ENCODE data around the gene PRR5L. TPM values are rescaled to one million over a fixed set of nuclear protein-coding genes. Genes with fewer than 3 reads are reported as not detected.

The PRR5L gene
- total RNA-seq, 2 experiments from 2014 or later = 7.0 to 8.1 TPM

DNA sequence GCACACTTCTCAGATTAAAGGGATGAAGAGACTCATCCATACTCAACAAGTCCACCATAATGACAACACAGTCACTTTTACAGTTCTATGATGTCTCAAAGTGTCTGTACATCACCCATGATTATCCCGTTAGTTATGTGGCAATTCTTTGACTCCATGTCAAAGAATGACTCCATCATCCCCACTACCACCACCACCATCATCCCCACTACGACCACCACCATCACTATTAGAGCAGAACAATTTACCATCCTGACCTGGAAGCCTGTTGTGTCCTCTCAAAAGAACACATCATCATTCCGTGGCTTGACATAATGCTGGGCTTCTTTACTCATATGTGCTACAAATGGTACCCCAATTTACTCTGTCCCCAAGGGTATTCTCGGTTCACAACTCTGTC, 13.7 kb downstream of the PRR5L start:
- Mint-ChIP-seq H3K4me3 (no peak overlapping the region), H3K36me3 (ENCODE audit: low read depth) (no peaks in the 10 kb centered on the region), H3K27ac (no peak overlapping the region), H3K4me1 (ENCODE audit: low read depth) (peaks cover 10% of the 10 kb centered on the region), H3K9me3 (no peaks in the 10 kb centered on the region), H3K27me3 (peaks cover 23% of the 10 kb centered on the region)
- ATAC-seq = no peak
- TF ChIP-seq, protein P1, sequence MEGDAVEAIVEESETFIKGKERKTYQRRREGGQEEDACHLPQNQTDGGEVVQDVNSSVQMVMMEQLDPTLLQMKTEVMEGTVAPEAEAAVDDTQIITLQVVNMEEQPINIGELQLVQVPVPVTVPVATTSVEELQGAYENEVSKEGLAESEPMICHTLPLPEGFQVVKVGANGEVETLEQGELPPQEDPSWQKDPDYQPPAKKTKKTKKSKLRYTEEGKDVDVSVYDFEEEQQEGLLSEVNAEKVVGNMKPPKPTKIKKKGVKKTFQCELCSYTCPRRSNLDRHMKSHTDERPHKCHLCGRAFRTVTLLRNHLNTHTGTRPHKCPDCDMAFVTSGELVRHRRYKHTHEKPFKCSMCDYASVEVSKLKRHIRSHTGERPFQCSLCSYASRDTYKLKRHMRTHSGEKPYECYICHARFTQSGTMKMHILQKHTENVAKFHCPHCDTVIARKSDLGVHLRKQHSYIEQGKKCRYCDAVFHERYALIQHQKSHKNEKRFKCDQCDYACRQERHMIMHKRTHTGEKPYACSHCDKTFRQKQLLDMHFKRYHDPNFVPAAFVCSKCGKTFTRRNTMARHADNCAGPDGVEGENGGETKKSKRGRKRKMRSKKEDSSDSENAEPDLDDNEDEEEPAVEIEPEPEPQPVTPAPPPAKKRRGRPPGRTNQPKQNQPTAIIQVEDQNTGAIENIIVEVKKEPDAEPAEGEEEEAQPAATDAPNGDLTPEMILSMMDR (IDR thresholded peaks at IDR 0.05) = no peak
- ChIA-PET POLR2A (no interaction called here), CTCF (no interaction called here)
- no peak for DNase-seq
- intact Hi-C loops (cut with micrococcal nuclease) = no loop called here

DNA sequence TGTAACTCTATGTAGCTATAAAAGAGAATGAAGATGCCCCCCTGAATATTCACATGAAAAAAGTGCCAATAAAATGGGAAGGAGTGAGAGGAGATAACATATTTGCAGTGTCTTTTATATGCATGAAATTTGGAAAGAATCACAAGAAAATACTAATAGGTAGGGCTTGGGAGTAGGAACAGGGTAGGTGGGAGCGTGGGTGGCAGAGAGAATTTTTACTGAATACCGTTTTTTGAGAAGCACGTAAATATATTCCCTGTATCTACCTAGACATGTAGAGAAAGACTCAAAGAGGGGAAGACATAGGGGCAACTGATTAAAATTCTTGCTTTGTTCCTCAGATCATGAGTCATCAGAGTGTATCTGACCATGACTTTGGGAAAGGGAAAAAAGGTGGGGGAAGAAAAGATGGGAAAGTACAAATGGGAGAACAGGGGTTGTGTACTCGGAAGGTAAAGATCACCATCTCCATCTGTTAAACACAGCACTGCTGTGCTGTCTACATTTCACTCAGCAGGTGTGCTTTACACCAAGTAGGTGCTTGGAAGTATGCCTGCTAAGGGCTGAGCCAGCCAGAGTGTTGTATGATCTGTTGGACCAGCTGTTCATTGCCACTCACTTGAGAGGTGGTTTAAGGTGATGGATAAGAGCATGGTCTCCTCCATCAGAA, 16.0 kb downstream of the PRR5L start:
- Mint-ChIP-seq H3K36me3 (ENCODE audit: low read depth) (no peaks in the 10 kb centered on the region), H3K4me1 (ENCODE audit: low read depth) (peaks cover 10% of the 10 kb centered on the region), H3K27me3 (peaks cover 28% of the 10 kb centered on the region), H3K4me3 (no peak overlapping the region), H3K27ac (no peak overlapping the region), H3K9me3 (no peaks in the 10 kb centered on the region)
- DNase-seq (no peak), ATAC-seq (no peak)
- TF ChIP-seq, protein P1 (IDR thresholded peaks at IDR 0.05) = no peak
- CTCF ChIA-PET = interaction anchor here (0.6 to 2.9 kb wide), 3 partner anchors 65 to 181 kb away, joined by 3 to 10 read pairs (median 3); no protein-coding TSS in a partner anchor
- POLR2A ChIA-PET = interaction anchor here (0.6 to 0.7 kb wide), 2 partner anchors 30 to 130 kb away, joined by 3 to 4 read pairs; no protein-coding TSS in a partner anchor
- intact Hi-C loops (cut with micrococcal nuclease) = no loop called here

DNA sequence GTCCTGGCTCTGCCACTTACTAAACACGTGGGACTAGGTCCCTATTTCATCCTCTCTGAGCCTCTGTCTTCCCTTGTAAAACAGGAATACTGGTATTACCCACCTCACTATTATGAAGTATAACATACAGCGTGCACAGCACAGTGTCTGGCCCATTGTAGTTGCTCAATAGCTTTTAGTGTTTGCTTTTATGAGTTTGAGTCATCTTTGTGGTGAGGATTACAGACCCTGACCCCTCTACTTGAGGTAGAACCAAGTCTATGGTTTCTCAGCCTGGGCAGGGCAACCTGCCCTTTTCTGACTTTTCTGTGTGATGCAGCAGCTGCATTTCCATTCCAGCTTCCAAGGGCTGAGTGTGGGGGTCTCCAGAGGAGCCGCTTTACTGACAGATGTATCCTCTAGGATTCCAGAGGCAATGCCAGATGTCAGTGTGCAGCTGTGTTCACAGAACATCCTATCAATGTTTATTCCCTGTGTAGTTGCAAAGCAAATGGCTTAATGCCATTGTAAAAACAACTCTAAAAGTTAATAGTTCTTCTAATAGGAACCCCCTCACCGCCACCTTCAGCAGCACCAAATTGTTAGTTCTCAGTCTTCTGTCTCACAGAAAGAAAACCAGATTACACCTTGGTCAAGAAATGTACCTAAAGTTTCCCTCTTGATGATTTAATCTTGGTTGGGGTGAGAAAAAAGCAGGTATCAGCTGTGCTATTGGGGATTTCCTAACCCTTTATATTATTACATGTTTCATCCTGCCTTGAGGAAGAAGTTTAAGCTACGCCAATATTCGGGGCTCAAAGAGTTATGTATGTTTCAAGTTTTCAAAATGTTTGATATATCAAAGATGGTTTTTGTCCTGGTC, 16.8 kb downstream of the PRR5L start:
- peaks cover 28% of the 10 kb centered on the region for H3K27me3 Mint-ChIP-seq
- ChIA-PET CTCF (interaction anchor here (0.7 to 2.9 kb wide), 3 partner anchors 12 to 180 kb away, joined by 3 to 10 read pairs (median 3); no protein-coding TSS in a partner anchor), POLR2A (interaction anchor here (0.6 kb wide), 1 partner anchor 29 kb away, joined by 4 read pairs; no protein-coding TSS in a partner anchor)
- no peaks in the 10 kb centered on the region for H3K9me3 Mint-ChIP-seq
- no peak for DNase-seq
- ATAC-seq = peak; percentile 53
- no peak overlapping the region for H3K4me3 Mint-ChIP-seq
- H3K4me1 Mint-ChIP-seq (ENCODE audit: low read depth) = peaks cover 10% of the 10 kb centered on the region
- H3K27ac Mint-ChIP-seq = no peak overlapping the region
- TF ChIP-seq, protein P1 (IDR thresholded peaks at IDR 0.05) = no peak
- H3K36me3 Mint-ChIP-seq (ENCODE audit: low read depth) = no peaks in the 10 kb centered on the region
- intact Hi-C loops (cut with micrococcal nuclease) = no loop called here

DNA sequence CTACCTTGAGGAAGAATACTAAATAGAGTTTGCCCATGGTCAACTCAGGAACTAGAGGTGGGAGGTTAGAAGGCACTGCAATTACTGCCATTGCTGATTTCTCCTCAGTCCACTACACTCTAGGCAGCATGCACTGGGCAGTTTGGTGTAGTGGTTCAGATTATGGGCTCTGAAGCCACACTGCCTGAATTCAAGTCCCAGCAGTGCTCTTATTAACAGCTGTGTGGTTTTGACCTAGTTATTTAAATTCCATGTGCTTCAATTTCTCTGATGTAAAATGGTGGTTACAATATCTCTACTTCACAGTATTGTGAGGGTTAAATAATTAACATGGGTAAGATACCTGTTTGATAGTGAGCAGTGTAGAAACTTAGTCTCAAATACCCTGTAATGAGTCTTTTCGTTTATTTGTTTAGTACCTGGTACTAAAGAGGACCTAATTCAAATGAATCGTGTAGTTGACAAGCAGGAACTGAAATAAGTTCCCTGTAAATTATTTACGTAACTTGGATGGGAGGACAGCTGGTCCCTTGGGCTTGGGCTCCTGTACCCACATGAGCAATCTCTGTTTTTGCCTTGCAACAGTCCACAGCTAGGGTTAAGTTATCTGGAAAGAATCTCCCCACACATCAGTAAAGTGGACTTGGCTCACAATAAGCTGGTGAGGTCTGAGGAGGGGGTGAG, 17.8 kb downstream of the PRR5L start:
- ATAC-seq = no peak
- H3K4me1 Mint-ChIP-seq (ENCODE audit: low read depth) = peaks cover 10% of the 10 kb centered on the region
- H3K27me3 Mint-ChIP-seq = peaks cover 32% of the 10 kb centered on the region
- no peak for DNase-seq
- ChIA-PET CTCF (interaction anchor here (0.9 to 2.9 kb wide), 3 partner anchors 11 to 179 kb away, joined by 3 to 10 read pairs (median 3); no protein-coding TSS in a partner anchor), POLR2A (interaction anchor here (0.6 kb wide), 1 partner anchor 474 kb away, joined by 3 read pairs; no protein-coding TSS in a partner anchor)
- H3K36me3 Mint-ChIP-seq (ENCODE audit: low read depth) = no peaks in the 10 kb centered on the region
- no peaks in the 10 kb centered on the region for H3K9me3 Mint-ChIP-seq
- no peak overlapping the region for H3K4me3 Mint-ChIP-seq
- no peak overlapping the region for H3K27ac Mint-ChIP-seq
- intact Hi-C loops (cut with micrococcal nuclease) = no loop called here
- TF ChIP-seq, protein P1 (IDR thresholded peaks at IDR 0.05) = no peak

Measured in activated CD8-positive, alpha-beta T cell treated with anti-CD3 and anti-CD28 coated beads for 36 hours (primary cell).